GM23338 (cell line): ENCODE results near the gene RUNX1. TPM values are rescaled to one million over a fixed set of nuclear protein-coding genes. Genes with fewer than 3 reads are reported as not detected.
A peak's percentile ranks its signal among the peaks of the same experiment; 100 is the strongest.

Source experiments
- ATAC-seq: fragments of 200-7000 bp; cut with Tn5 transposase; 3 replicates; pipeline ENCODE4 v1.9.1; 2020
- DNase-seq: peaks from one replicate; pipeline ENCODE4 v3.0.0-alpha.2; 2015; ENCODE audit warnings: low spot score
- H2AFZ ChIP-seq: fragments of 200-600 bp; sonication (generic); 2 replicates; pipeline ENCODE4 v1.8.0; 2016; ENCODE audit warnings: antibody characterized with exemption, mild to moderate bottlenecking, moderate library complexity
- H3F3A ChIP-seq: fragments of 200-600 bp; sonication (generic); replicated peaks from 2 replicates; pipeline ENCODE4 v1.8.0; 2017; ENCODE audit warnings: antibody characterized with exemption, mixed run types, low read depth
- H3K27ac ChIP-seq: fragments of 200-600 bp; sonication (generic); 2 replicates; pipeline ENCODE4 v1.6.1; 2016; ENCODE audit warnings: low read depth
- H3K27me3 ChIP-seq: fragments of 200-600 bp; sonication (generic); 2 replicates; pipeline ENCODE4 v1.8.0; 2016; ENCODE audit warnings: mild to moderate bottlenecking, mixed run types, moderate library complexity; ENCODE audit not compliant: insufficient read depth
- H3K36me3 ChIP-seq: fragments of 200-600 bp; sonication (generic); 2 replicates; pipeline ENCODE4 v1.8.0; 2016; ENCODE audit warnings: mild to moderate bottlenecking; ENCODE audit not compliant: insufficient read depth
- H3K4me1 ChIP-seq: fragments of 200-600 bp; sonication (generic); 2 replicates; pipeline ENCODE4 v1.8.0; 2016; ENCODE audit warnings: mild to moderate bottlenecking, moderate library complexity; ENCODE audit not compliant: insufficient read depth
- H3K4me2 ChIP-seq: fragments of 200-600 bp; sonication (generic); 2 replicates; pipeline ENCODE4 v1.7.1; 2017; ENCODE audit warnings: mixed run types
- H3K4me3 ChIP-seq: fragments of 200-600 bp; sonication (generic); 2 replicates; pipeline ENCODE4 v1.6.1; 2016; ENCODE audit warnings: mixed run types
- H3K79me2 ChIP-seq: fragments of 200-600 bp; sonication (generic); replicated peaks from 2 replicates; pipeline ENCODE4 v1.8.0; 2017; ENCODE audit warnings: mild to moderate bottlenecking; ENCODE audit not compliant: insufficient read depth
- H3K9me2 ChIP-seq: fragments of 200-600 bp; sonication (generic); 2 replicates; pipeline ENCODE4 v1.8.0; 2017; ENCODE audit not compliant: insufficient read depth
- H4K20me1 ChIP-seq: fragments of 200-600 bp; sonication (generic); replicated peaks from 2 replicates; pipeline ENCODE4 v1.8.0; 2017; ENCODE audit warnings: mild to moderate bottlenecking; ENCODE audit not compliant: insufficient read depth
- H3K27ac Mint-ChIP-seq: 2 replicates; pipeline ENCODE4 v1.8.0; 2020; ENCODE audit warnings: inconsistent platforms, mild to moderate bottlenecking, moderate library complexity, mixed read lengths
- H3K27me3 Mint-ChIP-seq: 3 replicates; pipeline ENCODE4 v1.8.0; 2022; ENCODE audit warnings: low read depth, mild to moderate bottlenecking, moderate library complexity, mixed read lengths, inconsistent platforms; ENCODE audit not compliant: insufficient read depth, poor library complexity
- H3K36me3 Mint-ChIP-seq: 3 replicates; pipeline ENCODE4 v1.8.0; 2021; ENCODE audit warnings: low read depth, mild to moderate bottlenecking, inconsistent platforms, moderate library complexity, mixed read lengths
- H3K4me1 Mint-ChIP-seq: 3 replicates; pipeline ENCODE4 v1.8.0; 2020; ENCODE audit warnings: mild to moderate bottlenecking, inconsistent platforms, mixed read lengths
- H3K4me3 Mint-ChIP-seq: 3 replicates; pipeline ENCODE4 v1.8.0; 2021; ENCODE audit warnings: moderate library complexity, mild to moderate bottlenecking, inconsistent platforms, mixed read lengths
- H3K9me3 Mint-ChIP-seq: 3 replicates; pipeline ENCODE4 v1.8.0; 2020; ENCODE audit warnings: moderate library complexity, mild to moderate bottlenecking, inconsistent platforms, mixed read lengths
- CREB1 ChIP-seq: fragments of 250-450 bp; sonication (Bioruptor Pico); IDR thresholded peaks from 2 replicates; pipeline ENCODE4 v1.5.0; 2020; ENCODE audit warnings: low read depth, mild to moderate bottlenecking, moderate library complexity
- NANOG ChIP-seq: IDR thresholded peaks from 2 replicates; pipeline ENCODE4 v1.6.1; 2016; ENCODE audit warnings: antibody characterized with exemption, borderline replicate concordance
- ZNF114 ChIP-seq: fragments of 250-450 bp; sonication (Bioruptor Pico); IDR thresholded peaks from 2 replicates; pipeline ENCODE4 v1.5.0; 2020; ENCODE audit warnings: mild to moderate bottlenecking, moderate library complexity
- ZNF331 ChIP-seq: fragments of 250-450 bp; sonication (Bioruptor Pico); IDR thresholded peaks from 2 replicates; pipeline ENCODE4 v1.5.0; 2020; ENCODE audit warnings: low read depth, mild to moderate bottlenecking, moderate library complexity
- polyA plus RNA-seq: library from polyadenylated mRNA; unstranded; fragments of >200 nt; fragmentation: Nextera tagmentation; extraction: Ambion mirVana; gene quantifications from 2 replicates; pipeline ENCODE4 v1.2.1, GENCODE V29; 2016
- total RNA-seq: library from RNA; depleted of rRNA; stranded (reverse); fragments of >200 nt; shearing (Covaris generic); gene quantifications from 2 replicates; pipeline ENCODE4 v1.2.3, GENCODE V29; 2014
- TF ChIP-seq, protein P1 (sequence below): fragments of 250-450 bp; sonication (Bioruptor Pico); IDR thresholded peaks from 2 replicates; pipeline ENCODE4 v1.5.0; 2020; ENCODE audit warnings: mild to moderate bottlenecking, moderate library complexity
- TF ChIP-seq, protein P2 (sequence below): IDR thresholded peaks from one replicate; pipeline ENCODE4 v1.6.1; 2018; ENCODE audit warnings: antibody characterized with exemption; ENCODE audit not compliant: unreplicated experiment

Gene RUNX1
- total and polyA plus RNA-seq, 2 experiments from 2014 or later: 0.29 to 1.1 TPM

DNA sequence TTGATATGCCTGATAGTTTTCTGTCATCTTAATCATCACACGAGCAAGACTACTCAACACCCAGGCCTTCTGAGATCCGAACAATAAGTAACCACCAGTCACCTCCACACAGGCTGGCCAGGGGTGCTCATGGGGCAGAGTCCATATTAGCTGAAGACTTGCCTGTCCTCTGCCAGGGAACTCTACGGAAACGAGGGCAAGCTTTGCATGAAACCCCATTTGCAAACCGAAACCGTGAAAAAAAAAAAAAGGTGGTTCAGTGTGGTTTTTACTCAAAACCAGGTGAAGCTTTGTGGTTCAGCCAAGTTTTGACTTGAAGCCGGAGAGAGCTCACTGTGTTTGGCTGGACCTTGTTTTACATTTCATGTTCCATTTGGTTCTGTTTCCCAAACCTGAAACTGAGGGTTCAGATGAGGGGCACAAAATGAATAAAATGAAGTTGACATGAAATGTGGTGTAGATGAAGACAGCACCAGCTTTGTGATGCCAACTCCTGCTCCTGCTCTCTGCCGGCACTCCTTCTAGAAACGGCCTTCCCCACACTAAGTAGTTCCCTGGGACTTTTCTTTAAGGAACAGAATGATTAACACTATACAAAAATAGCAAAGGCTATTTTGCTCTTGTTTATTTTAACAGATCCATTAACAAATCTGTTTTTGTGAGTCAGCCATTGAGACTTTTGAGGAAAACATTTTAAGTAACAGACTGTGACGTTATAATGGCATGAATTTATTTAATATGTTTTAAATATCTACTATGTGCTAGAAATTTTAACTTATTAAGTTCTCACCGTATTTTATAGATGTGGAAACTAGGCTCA is 74.7 kb downstream of the RUNX1 start:
- ATAC-seq (no peak), DNase-seq (no peak)
- H2AFZ ChIP-seq: 0 out of 2 replicates have a peak overlapping the region, but pooled peaks have one; percentile 2
- no peaks in the 10 kb centered on the region for H3K79me2 ChIP-seq
- Mint-ChIP-seq H3K27ac (no peak overlapping the region), H3K36me3 (no peaks in the 10 kb centered on the region), H3K4me3 (no peak overlapping the region), H3K9me3 (no peaks in the 10 kb centered on the region), H3K27me3 (peaks cover 2% of the 10 kb centered on the region), H3K4me1 (peaks cover 4% of the 10 kb centered on the region; the same call in 1 of the 3 replicates)
- TF ChIP-seq ZNF114 (CRISPR knock-in tag) (no peak), NANOG (no peak)
- H3K27me3 ChIP-seq: no peaks in the 10 kb centered on the region
- H3K9me2 ChIP-seq: no peaks in the 10 kb centered on the region
- H3K4me3 ChIP-seq: no peak overlapping the region
- H4K20me1 ChIP-seq: no peaks in the 10 kb centered on the region
- H3K27ac ChIP-seq: no peak overlapping the region
- H3K4me1 ChIP-seq: no peaks in the 10 kb centered on the region
- no peaks in the 10 kb centered on the region for H3K36me3 ChIP-seq
- H3F3A ChIP-seq: no peaks in the 10 kb centered on the region
- H3K4me2 ChIP-seq: no peak overlapping the region

- ATAC-seq: no peak
- Histone ChIP-seq H3K27ac (no peak overlapping the region), H3F3A (no peaks in the 10 kb centered on the region), H4K20me1 (no peaks in the 10 kb centered on the region), H3K36me3 (no peaks in the 10 kb centered on the region), H3K9me2 (no peaks in the 10 kb centered on the region), H3K79me2 (no peaks in the 10 kb centered on the region), H3K4me1 (no peaks in the 10 kb centered on the region), H3K4me3 (no peak overlapping the region), H2AFZ (no peak overlapping the region), H3K27me3 (no peaks in the 10 kb centered on the region), H3K4me2 (no peak overlapping the region)
- H3K36me3 Mint-ChIP-seq: no peaks in the 10 kb centered on the region
- no peak for TF ChIP-seq CREB1 (CRISPR knock-in tag)
- TF ChIP-seq, protein P1, sequence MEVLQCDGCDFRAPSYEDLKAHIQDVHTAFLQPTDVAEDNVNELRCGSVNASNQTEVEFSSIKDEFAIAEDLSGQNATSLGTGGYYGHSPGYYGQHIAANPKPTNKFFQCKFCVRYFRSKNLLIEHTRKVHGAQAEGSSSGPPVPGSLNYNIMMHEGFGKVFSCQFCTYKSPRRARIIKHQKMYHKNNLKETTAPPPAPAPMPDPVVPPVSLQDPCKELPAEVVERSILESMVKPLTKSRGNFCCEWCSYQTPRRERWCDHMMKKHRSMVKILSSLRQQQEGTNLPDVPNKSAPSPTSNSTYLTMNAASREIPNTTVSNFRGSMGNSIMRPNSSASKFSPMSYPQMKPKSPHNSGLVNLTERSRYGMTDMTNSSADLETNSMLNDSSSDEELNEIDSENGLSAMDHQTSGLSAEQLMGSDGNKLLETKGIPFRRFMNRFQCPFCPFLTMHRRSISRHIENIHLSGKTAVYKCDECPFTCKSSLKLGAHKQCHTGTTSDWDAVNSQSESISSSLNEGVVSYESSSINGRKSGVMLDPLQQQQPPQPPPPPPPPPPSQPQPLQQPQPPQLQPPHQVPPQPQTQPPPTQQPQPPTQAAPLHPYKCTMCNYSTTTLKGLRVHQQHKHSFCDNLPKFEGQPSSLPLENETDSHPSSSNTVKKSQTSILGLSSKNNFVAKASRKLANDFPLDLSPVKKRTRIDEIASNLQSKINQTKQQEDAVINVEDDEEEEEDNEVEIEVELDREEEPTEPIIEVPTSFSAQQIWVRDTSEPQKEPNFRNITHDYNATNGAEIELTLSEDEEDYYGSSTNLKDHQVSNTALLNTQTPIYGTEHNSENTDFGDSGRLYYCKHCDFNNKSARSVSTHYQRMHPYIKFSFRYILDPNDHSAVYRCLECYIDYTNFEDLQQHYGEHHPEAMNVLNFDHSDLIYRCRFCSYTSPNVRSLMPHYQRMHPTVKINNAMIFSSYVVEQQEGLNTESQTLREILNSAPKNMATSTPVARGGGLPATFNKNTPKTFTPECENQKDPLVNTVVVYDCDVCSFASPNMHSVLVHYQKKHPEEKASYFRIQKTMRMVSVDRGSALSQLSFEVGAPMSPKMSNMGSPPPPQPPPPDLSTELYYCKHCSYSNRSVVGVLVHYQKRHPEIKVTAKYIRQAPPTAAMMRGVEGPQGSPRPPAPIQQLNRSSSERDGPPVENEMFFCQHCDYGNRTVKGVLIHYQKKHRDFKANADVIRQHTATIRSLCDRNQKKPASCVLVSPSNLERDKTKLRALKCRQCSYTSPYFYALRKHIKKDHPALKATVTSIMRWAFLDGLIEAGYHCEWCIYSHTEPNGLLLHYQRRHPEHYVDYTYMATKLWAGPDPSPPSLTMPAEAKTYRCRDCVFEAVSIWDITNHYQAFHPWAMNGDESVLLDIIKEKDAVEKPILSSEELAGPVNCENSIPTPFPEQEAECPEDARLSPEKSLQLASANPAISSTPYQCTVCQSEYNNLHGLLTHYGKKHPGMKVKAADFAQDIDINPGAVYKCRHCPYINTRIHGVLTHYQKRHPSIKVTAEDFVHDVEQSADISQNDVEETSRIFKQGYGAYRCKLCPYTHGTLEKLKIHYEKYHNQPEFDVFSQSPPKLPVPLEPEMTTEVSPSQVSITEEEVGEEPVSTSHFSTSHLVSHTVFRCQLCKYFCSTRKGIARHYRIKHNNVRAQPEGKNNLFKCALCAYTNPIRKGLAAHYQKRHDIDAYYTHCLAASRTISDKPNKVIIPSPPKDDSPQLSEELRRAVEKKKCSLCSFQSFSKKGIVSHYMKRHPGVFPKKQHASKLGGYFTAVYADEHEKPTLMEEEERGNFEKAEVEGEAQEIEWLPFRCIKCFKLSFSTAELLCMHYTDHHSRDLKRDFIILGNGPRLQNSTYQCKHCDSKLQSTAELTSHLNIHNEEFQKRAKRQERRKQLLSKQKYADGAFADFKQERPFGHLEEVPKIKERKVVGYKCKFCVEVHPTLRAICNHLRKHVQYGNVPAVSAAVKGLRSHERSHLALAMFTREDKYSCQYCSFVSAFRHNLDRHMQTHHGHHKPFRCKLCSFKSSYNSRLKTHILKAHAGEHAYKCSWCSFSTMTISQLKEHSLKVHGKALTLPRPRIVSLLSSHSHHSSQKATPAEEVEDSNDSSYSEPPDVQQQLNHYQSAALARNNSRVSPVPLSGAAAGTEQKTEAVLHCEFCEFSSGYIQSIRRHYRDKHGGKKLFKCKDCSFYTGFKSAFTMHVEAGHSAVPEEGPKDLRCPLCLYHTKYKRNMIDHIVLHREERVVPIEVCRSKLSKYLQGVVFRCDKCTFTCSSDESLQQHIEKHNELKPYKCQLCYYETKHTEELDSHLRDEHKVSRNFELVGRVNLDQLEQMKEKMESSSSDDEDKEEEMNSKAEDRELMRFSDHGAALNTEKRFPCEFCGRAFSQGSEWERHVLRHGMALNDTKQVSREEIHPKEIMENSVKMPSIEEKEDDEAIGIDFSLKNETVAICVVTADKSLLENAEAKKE: no peak
- TF ChIP-seq, protein P2, sequence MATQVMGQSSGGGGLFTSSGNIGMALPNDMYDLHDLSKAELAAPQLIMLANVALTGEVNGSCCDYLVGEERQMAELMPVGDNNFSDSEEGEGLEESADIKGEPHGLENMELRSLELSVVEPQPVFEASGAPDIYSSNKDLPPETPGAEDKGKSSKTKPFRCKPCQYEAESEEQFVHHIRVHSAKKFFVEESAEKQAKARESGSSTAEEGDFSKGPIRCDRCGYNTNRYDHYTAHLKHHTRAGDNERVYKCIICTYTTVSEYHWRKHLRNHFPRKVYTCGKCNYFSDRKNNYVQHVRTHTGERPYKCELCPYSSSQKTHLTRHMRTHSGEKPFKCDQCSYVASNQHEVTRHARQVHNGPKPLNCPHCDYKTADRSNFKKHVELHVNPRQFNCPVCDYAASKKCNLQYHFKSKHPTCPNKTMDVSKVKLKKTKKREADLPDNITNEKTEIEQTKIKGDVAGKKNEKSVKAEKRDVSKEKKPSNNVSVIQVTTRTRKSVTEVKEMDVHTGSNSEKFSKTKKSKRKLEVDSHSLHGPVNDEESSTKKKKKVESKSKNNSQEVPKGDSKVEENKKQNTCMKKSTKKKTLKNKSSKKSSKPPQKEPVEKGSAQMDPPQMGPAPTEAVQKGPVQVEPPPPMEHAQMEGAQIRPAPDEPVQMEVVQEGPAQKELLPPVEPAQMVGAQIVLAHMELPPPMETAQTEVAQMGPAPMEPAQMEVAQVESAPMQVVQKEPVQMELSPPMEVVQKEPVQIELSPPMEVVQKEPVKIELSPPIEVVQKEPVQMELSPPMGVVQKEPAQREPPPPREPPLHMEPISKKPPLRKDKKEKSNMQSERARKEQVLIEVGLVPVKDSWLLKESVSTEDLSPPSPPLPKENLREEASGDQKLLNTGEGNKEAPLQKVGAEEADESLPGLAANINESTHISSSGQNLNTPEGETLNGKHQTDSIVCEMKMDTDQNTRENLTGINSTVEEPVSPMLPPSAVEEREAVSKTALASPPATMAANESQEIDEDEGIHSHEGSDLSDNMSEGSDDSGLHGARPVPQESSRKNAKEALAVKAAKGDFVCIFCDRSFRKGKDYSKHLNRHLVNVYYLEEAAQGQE: no peak
- no peak for TF ChIP-seq ZNF331 (CRISPR knock-in tag)
- no peak for TF ChIP-seq NANOG
- no peak for TF ChIP-seq ZNF114 (CRISPR knock-in tag)
- H3K4me3 Mint-ChIP-seq: no peak overlapping the region
- no peak overlapping the region for H3K27ac Mint-ChIP-seq
- no peaks in the 10 kb centered on the region for H3K9me3 Mint-ChIP-seq
- H3K27me3 Mint-ChIP-seq: peaks cover 2% of the 10 kb centered on the region
- no peak for DNase-seq
- peaks cover 9% of the 10 kb centered on the region; the same call in 1 of the 3 replicates for H3K4me1 Mint-ChIP-seq
These were observed 75.4 kb downstream of the RUNX1 start for GRCh38 chr21:34973685-34974084.
